ENCODE data around the gene STK10. TPM values are rescaled to one million over a fixed set of nuclear protein-coding genes. Genes with fewer than 3 reads are reported as not detected.
A peak's percentile ranks its signal among the peaks of the same experiment; 100 is the strongest.

Gene STK10
- polyA plus RNA-seq, 2 of the 4 experiments (the other 2 are of a cell fraction), result 4.3 to 13.1 TPM

DNA sequence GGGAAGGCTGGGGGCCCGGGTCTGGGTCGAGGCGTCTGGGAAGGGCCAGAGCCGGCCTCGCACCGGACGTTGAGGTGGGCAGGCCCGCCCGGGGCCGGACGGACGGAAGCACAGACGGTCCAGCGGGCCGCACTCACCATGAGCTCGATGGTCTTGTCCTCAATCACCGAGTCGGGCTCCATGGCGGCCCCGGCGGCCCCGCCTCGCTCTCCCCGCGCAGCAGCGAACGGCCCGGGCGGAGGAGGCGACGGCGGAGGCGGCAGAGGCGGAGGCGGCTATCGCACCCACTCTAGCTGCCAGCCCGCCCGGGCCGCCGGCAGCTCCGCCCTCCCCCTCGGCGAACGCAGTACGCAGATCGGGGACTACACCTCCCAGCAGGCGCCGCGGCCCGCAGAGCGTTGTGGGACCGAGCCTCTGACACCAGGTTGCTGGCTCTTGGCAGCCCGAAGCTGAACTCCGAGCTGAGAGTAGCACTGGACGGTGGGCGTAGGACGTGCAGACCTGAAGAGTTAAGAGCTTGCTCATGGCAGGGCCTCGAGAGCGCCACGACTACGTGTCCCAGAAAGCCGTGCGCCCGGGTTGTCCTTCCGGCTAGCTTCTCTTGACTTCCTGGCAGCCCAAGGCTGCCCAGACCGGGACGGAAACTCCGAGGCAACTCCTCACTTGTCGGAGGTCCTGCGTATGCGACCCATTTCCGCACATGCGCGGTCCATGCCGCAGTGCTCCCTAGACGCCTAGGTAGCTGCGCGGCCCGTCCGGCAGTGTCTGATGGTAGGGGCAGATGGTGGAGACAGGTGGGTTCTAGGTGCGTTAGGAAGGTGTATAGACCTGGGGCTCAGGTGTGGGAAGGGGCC is 181.5 kb downstream of the STK10 start, which contains the start of gene FBXW11 (continued):
- no peak for TF ChIP-seq NPAS2 (CRISPR knock-in tag; IDR thresholded peaks at IDR 0.05; ENCODE audit: borderline replicate concordance)
- TF ChIP-seq, protein P1, sequence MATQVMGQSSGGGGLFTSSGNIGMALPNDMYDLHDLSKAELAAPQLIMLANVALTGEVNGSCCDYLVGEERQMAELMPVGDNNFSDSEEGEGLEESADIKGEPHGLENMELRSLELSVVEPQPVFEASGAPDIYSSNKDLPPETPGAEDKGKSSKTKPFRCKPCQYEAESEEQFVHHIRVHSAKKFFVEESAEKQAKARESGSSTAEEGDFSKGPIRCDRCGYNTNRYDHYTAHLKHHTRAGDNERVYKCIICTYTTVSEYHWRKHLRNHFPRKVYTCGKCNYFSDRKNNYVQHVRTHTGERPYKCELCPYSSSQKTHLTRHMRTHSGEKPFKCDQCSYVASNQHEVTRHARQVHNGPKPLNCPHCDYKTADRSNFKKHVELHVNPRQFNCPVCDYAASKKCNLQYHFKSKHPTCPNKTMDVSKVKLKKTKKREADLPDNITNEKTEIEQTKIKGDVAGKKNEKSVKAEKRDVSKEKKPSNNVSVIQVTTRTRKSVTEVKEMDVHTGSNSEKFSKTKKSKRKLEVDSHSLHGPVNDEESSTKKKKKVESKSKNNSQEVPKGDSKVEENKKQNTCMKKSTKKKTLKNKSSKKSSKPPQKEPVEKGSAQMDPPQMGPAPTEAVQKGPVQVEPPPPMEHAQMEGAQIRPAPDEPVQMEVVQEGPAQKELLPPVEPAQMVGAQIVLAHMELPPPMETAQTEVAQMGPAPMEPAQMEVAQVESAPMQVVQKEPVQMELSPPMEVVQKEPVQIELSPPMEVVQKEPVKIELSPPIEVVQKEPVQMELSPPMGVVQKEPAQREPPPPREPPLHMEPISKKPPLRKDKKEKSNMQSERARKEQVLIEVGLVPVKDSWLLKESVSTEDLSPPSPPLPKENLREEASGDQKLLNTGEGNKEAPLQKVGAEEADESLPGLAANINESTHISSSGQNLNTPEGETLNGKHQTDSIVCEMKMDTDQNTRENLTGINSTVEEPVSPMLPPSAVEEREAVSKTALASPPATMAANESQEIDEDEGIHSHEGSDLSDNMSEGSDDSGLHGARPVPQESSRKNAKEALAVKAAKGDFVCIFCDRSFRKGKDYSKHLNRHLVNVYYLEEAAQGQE (IDR thresholded peaks at IDR 0.05), result no peak
- no peak for TF ChIP-seq HEYL (CRISPR knock-in tag; IDR thresholded peaks at IDR 0.05)
- no peak for TF ChIP-seq CBX8 (IDR thresholded peaks at IDR 0.05)
- TF ChIP-seq RAD21 (conservative IDR thresholded peaks at IDR 0.05 in 1 of 2, IDR thresholded peaks at IDR 0.05 in 1 of 2), result no peak; a peak in 1 of 5 replicates

DNA sequence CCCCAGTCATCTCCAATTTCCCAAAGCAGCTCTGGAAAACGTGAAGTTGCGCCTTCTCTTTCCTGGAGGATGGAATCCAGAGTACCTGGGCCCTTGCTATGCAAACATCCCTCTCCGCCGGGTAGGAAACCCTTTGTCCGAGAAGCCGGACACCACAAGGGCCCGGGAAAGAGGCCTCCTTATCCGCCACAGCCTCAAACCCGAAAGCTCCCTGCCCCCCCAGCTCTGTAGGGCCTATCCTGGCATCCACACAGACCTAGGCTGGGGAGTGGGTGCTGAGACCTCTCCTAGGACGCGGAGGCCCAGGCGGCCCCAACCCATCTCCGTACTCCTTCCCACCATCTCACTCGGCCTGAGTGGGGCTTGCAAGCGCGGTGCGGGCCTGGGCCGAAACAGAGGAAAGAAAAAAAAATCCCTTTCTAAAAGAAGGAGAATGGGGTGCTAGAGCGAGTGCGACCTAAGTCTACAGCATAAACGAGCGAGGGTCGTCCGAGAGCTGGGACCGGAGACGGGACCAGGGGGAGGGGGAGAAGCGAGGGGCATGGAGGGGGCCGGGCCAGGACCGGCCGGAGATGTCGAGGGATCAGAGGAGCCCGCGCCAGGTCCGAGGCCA is 182.2 kb downstream of the STK10 start:
- TF ChIP-seq TP53 (CRISPR knock-in tag; IDR thresholded peaks at IDR 0.05), result no peak
- no peak for TF ChIP-seq BHLHE40 (IDR thresholded peaks at IDR 0.05; ENCODE audit: low read depth, low read length)
- no peak for TF ChIP-seq ESRRA (IDR thresholded peaks at IDR 0.05; ENCODE audit: borderline replicate concordance, low read length)
- no peak for TF ChIP-seq ZSCAN20 (CRISPR knock-in tag; IDR thresholded peaks at IDR 0.05)
- TF ChIP-seq, protein P2, sequence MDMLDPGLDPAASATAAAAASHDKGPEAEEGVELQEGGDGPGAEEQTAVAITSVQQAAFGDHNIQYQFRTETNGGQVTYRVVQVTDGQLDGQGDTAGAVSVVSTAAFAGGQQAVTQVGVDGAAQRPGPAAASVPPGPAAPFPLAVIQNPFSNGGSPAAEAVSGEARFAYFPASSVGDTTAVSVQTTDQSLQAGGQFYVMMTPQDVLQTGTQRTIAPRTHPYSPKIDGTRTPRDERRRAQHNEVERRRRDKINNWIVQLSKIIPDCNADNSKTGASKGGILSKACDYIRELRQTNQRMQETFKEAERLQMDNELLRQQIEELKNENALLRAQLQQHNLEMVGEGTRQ (IDR thresholded peaks at IDR 0.05), result no peak
- TF ChIP-seq, protein P3, sequence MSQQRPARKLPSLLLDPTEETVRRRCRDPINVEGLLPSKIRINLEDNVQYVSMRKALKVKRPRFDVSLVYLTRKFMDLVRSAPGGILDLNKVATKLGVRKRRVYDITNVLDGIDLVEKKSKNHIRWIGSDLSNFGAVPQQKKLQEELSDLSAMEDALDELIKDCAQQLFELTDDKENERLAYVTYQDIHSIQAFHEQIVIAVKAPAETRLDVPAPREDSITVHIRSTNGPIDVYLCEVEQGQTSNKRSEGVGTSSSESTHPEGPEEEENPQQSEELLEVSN (IDR thresholded peaks at IDR 0.05; ENCODE audit: borderline replicate concordance, low read depth), result no peak
- TF ChIP-seq NR3C1 (IDR thresholded peaks at IDR 0.05), result no peak
- TF ChIP-seq, protein P4, sequence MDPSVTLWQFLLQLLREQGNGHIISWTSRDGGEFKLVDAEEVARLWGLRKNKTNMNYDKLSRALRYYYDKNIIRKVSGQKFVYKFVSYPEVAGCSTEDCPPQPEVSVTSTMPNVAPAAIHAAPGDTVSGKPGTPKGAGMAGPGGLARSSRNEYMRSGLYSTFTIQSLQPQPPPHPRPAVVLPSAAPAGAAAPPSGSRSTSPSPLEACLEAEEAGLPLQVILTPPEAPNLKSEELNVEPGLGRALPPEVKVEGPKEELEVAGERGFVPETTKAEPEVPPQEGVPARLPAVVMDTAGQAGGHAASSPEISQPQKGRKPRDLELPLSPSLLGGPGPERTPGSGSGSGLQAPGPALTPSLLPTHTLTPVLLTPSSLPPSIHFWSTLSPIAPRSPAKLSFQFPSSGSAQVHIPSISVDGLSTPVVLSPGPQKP (IDR thresholded peaks at IDR 0.05; ENCODE audit: low read depth, low read length), result no peak
- no peak for TF ChIP-seq RCOR1 (IDR thresholded peaks at IDR 0.05; ENCODE audit: low read depth, low read length)
- no peak for TF ChIP-seq HEYL (CRISPR knock-in tag; IDR thresholded peaks at IDR 0.05)
- no peak for TF ChIP-seq SREBF2 (IDR thresholded peaks at IDR 0.05)
- no peak for TF ChIP-seq CHD4 (IDR thresholded peaks at IDR 0.05; ENCODE audit: borderline replicate concordance)
- TF ChIP-seq, protein P5, sequence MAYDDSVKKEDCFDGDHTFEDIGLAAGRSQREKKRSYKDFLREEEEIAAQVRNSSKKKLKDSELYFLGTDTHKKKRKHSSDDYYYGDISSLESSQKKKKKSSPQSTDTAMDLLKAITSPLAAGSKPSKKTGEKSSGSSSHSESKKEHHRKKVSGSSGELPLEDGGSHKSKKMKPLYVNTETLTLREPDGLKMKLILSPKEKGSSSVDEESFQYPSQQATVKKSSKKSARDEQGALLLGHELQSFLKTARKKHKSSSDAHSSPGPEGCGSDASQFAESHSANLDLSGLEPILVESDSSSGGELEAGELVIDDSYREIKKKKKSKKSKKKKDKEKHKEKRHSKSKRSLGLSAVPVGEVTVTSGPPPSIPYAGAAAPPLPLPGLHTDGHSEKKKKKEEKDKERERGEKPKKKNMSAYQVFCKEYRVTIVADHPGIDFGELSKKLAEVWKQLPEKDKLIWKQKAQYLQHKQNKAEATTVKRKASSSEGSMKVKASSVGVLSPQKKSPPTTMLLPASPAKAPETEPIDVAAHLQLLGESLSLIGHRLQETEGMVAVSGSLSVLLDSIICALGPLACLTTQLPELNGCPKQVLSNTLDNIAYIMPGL (CRISPR knock-in tag; IDR thresholded peaks at IDR 0.05; ENCODE audit: borderline replicate concordance), result no peak
- TF ChIP-seq PHF8 (IDR thresholded peaks at IDR 0.05; ENCODE audit: borderline replicate concordance, low read depth), result no peak
- TF ChIP-seq HOXB13 (CRISPR knock-in tag; IDR thresholded peaks at IDR 0.05; ENCODE audit: low read depth), result no peak
- no peak for TF ChIP-seq HOXB5 (CRISPR knock-in tag; IDR thresholded peaks at IDR 0.05)
- TF ChIP-seq, protein P1 (IDR thresholded peaks at IDR 0.05), result no peak
- TF ChIP-seq FOSB (CRISPR knock-in tag; IDR thresholded peaks at IDR 0.05), result no peak
- no peaks in the 10 kb centered on the region for H3K9me3 ChIP-seq
- H3K4me1 ChIP-seq, result peaks cover 30% of the 10 kb centered on the region
- DNase-seq (ENCODE audit: low read depth in 1 of 2, low spot score in 1 of 2), result peak; percentile 25 to 28
- no peak for FAIRE-seq
- POLR2A ChIA-PET, result interaction anchor here (0.7 to 2.1 kb wide), 8 partner anchors 10 to 619 kb away, joined by 3 to 12 read pairs (median 4); partner anchors contain the start of genes NPM1 and UBTD2
- 1% methylated on average over 29 of the region's 34 CpGs for WGBS (ENCODE audit: missing lambda C conversion rate)
- peak; percentile 16 to 24; a peak in 5 of 6 replicates for ATAC-seq
- H3K4me2 ChIP-seq, result peak overlapping the region; percentile 83
- peak overlapping the region; percentile 93 for H3K4me3 ChIP-seq
- peak overlapping the region; percentile 94 to 98 for H3K27ac ChIP-seq
- CTCF ChIA-PET, result interaction anchor here (0.7 to 3.1 kb wide), 6 partner anchors 9 to 183 kb away, joined by 3 to 30 read pairs (median 4); partner anchors contain the start of gene STK10
